MCF 10A (cell line): ENCODE results near the gene SLC17A1. TPM values are rescaled to one million over a fixed set of nuclear protein-coding genes. Genes with fewer than 3 reads are reported as not detected.

Experiments
- BruUV-seq: library from RNA; stranded (reverse); fragments of 400-500 nt; replicated peaks from 2 replicates; lab custom pipeline; 2021; lab: Mats Ljungman, UMichigan
- CTCF ChIA-PET: fragments of 300-600 bp; sonication (Branson Sonifier 250); formaldehyde crosslinking; extraction: SDS; loops from one replicate; lab custom pipeline; 2021; ENCODE audit warnings: antibody characterized with exemption, inconsistent platforms; lab: Yijun Ruan, JAX
- POLR2A ChIA-PET: fragments of 300-600, 350-650 bp; sonication (Branson Sonifier 250); formaldehyde crosslinking; extraction: SDS; loops from one replicate; lab custom pipeline; 2020; ENCODE audit warnings: antibody characterized with exemption, inconsistent platforms; lab: Yijun Ruan, JAX
- DNase-seq: peaks from one replicate; pipeline ENCODE4 v3.0.0-alpha.2; 2018; ENCODE audit not compliant: unreplicated experiment
- H3K27ac Mint-ChIP-seq: one replicate; pipeline ENCODE4 v1.8.0; 2022; ENCODE audit warnings: mild to moderate bottlenecking, low read depth, mixed read lengths; ENCODE audit not compliant: unreplicated experiment
- H3K27me3 Mint-ChIP-seq: one replicate; pipeline ENCODE4 v1.8.0; 2022; ENCODE audit warnings: mixed read lengths; ENCODE audit not compliant: insufficient read depth, unreplicated experiment
- H3K36me3 Mint-ChIP-seq: one replicate; pipeline ENCODE4 v1.8.0; 2022; ENCODE audit warnings: mild to moderate bottlenecking, moderate library complexity, mixed read lengths; ENCODE audit not compliant: insufficient read depth, unreplicated experiment
- H3K4me1 Mint-ChIP-seq: one replicate; pipeline ENCODE4 v1.8.0; 2022; ENCODE audit warnings: mixed read lengths; ENCODE audit not compliant: insufficient read depth, unreplicated experiment
- H3K4me3 Mint-ChIP-seq: one replicate; pipeline ENCODE4 v1.8.0; 2022; ENCODE audit warnings: mild to moderate bottlenecking, moderate library complexity, mixed read lengths; ENCODE audit not compliant: unreplicated experiment
- H3K9me3 Mint-ChIP-seq: one replicate; pipeline ENCODE4 v1.8.0; 2022; ENCODE audit warnings: mixed read lengths; ENCODE audit not compliant: unreplicated experiment
- intact Hi-C: fragments of 100-400 bp; cut with micrococcal nuclease; formaldehyde crosslinking; loops from 2 replicates; pipeline ENCODE4 v1.14.1; 2022
- total RNA-seq: library from RNA; stranded (reverse); gene quantifications from 2 replicates; pipeline ENCODE4 v1.2.3, GENCODE V29; 2022
- TF ChIP-seq, protein P1 (sequence below): fragments of 200-600 bp; IDR thresholded peaks from one replicate; pipeline ENCODE4 v1.8.0; 2022; ENCODE audit warnings: antibody characterized with exemption, mild to moderate bottlenecking; ENCODE audit not compliant: unreplicated experiment

SLC17A1 gene
- total RNA-seq, 1 experiment from 2014 or later, result not detected

DNA sequence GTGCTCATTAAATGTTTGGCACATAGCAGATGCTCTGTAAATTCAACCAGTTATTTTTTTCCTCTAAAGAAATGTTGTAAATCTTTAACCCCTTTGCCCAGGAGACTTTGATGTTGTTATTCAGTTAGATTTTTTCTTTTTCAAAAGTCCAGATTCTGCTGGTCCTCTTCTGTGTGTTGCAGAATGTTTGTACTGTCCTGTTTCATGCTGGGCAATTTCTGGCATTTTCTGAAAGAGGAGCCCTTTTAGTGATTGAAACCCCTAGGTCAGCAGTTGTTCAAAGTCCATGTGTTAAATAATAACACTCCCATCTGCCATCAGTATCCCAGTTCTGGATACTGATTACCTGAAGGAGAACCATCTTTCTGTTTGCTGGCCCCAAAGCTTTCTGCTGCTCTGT is 1.3 kb upstream of the SLC17A1 start:
- H3K27ac Mint-ChIP-seq, result no peak overlapping the region
- H3K4me3 Mint-ChIP-seq, result no peak overlapping the region
- no peak for DNase-seq
- H3K4me1 Mint-ChIP-seq, result no peaks in the 10 kb centered on the region
- no TSS peak for BruUV-seq
- POLR2A ChIA-PET, result no interaction called here
- peaks cover 35% of the 10 kb centered on the region for H3K27me3 Mint-ChIP-seq
- TF ChIP-seq, protein P1, sequence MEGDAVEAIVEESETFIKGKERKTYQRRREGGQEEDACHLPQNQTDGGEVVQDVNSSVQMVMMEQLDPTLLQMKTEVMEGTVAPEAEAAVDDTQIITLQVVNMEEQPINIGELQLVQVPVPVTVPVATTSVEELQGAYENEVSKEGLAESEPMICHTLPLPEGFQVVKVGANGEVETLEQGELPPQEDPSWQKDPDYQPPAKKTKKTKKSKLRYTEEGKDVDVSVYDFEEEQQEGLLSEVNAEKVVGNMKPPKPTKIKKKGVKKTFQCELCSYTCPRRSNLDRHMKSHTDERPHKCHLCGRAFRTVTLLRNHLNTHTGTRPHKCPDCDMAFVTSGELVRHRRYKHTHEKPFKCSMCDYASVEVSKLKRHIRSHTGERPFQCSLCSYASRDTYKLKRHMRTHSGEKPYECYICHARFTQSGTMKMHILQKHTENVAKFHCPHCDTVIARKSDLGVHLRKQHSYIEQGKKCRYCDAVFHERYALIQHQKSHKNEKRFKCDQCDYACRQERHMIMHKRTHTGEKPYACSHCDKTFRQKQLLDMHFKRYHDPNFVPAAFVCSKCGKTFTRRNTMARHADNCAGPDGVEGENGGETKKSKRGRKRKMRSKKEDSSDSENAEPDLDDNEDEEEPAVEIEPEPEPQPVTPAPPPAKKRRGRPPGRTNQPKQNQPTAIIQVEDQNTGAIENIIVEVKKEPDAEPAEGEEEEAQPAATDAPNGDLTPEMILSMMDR, result no peak
- CTCF ChIA-PET, result no interaction called here
- no peaks in the 10 kb centered on the region for H3K9me3 Mint-ChIP-seq
- no peaks in the 10 kb centered on the region for H3K36me3 Mint-ChIP-seq
- intact Hi-C loops, result no loop called here

DNA sequence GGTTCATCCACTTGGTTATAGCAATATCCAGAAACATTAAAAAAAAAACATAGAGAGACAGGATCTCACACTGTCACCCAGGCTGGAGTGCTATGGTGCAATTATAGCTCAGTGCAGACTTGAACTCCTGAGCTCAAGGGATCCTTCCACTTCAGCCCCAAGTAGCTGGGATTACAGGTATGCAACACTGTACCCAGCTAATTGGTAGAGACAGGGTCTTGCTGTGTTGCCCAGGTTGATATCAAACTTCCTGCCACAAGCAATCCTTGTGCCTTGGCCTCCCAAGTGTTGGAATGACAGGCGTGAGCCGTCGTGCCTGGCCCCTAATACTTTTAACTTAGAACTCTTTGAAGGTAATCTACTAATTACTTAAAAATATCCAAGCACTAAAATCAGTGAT is 818 bp upstream of the SLC17A1 start:
- TF ChIP-seq, protein P1, result no peak
- peaks cover 35% of the 10 kb centered on the region for H3K27me3 Mint-ChIP-seq
- no peaks in the 10 kb centered on the region for H3K9me3 Mint-ChIP-seq
- ChIA-PET CTCF (interaction anchor here (1.0 kb wide), 1 partner anchor 22 kb away, joined by 3 read pairs; no protein-coding TSS in a partner anchor), POLR2A (no interaction called here)
- no peak for DNase-seq
- no peaks in the 10 kb centered on the region for H3K36me3 Mint-ChIP-seq
- BruUV-seq, result no TSS peak
- no peak overlapping the region for H3K27ac Mint-ChIP-seq
- H3K4me1 Mint-ChIP-seq, result no peaks in the 10 kb centered on the region
- intact Hi-C loops, result no loop called here
- H3K4me3 Mint-ChIP-seq, result no peak overlapping the region

DNA sequence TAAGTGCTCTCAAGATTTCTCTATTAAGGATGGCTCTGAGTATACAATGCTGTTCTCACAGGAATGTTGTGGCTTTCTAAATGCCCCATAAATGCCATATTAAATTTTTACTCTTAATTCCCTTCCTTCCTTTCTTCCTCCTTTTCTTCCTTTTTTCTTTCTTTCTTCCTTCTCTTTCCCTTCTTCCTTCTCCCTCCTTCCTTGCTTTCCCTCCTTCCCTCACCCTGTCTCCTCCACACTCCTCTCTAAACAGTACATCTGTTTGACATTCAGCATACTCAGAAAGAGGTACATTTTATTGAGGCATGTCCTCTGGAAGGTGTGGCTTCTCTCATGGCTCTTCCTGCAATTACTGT is 433 bp upstream of the SLC17A1 start:
- ChIA-PET CTCF (interaction anchor here (1.0 kb wide), 1 partner anchor 23 kb away, joined by 3 read pairs; no protein-coding TSS in a partner anchor), POLR2A (no interaction called here)
- no TSS peak for BruUV-seq

DNA sequence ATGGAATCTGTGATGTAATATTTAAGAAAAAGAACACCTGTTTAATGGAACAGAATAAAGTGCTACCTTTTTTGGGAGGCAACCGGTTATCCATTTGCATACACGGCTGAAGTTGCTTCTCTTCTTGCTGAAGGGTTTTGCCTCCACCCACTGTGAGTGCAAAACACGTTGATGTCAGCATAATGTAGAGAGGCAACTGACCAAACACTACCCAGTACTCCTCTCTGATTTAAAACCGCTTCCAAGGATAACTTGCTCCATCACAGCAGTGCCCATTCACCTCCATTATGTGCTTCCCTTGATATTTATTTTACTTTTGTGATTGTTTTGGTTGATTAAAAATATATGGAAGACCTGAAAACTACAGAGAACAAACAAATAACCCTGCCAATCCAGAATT is 1.4 kb downstream of the SLC17A1 start:
- Mint-ChIP-seq H3K4me3 (no peak overlapping the region), H3K27ac (no peak overlapping the region), H3K9me3 (no peaks in the 10 kb centered on the region), H3K27me3 (peaks cover 49% of the 10 kb centered on the region), H3K4me1 (no peaks in the 10 kb centered on the region), H3K36me3 (no peaks in the 10 kb centered on the region)
- ChIA-PET POLR2A (no interaction called here), CTCF (interaction anchor here (0.7 kb wide), 1 partner anchor 109 kb away, joined by 3 read pairs; no protein-coding TSS in a partner anchor)
- DNase-seq, result no peak
- TF ChIP-seq, protein P1, result no peak
- intact Hi-C loops, result no loop called here
- no TSS peak for BruUV-seq

More for the DNA sequence above, 433 bp upstream of the SLC17A1 start:
- Mint-ChIP-seq H3K9me3 (no peaks in the 10 kb centered on the region), H3K36me3 (no peaks in the 10 kb centered on the region), H3K4me3 (no peak overlapping the region), H3K27ac (no peak overlapping the region), H3K27me3 (peaks cover 35% of the 10 kb centered on the region), H3K4me1 (no peaks in the 10 kb centered on the region)
- TF ChIP-seq, protein P1, result no peak
- intact Hi-C loops, result no loop called here
- DNase-seq, result no peak
